Cerebellar cortex (tissue), 1 donor: ENCODE measurements around the gene SLC2A1.
"Not testable (repeated sequence)": the region's sequence is repeated elsewhere in the genome, so short reads cannot be mapped to it uniquely, and the experiment has no call there.

Experiments
- DNase-seq: peaks from one replicate; pipeline ENCODE4 v3.0.0-alpha.2; 2015; ENCODE audit warnings: low spot score

SLC2A1 gene

GRCh38 chr1:42929434-42930177 lies 29.1 kb downstream of the SLC2A1 start:
- no peak for DNase-seq

GRCh38 chr1:42928859-42929258 lies 29.8 kb downstream of the SLC2A1 start:
- no peak for DNase-seq

GRCh38 chr1:42927920-42928505 lies 30.7 kb downstream of the SLC2A1 start:
- DNase-seq = no peak

- no peak for DNase-seq
Measured at GRCh38 chr1:42927274-42927841, 31.3 kb downstream of the SLC2A1 start.

GRCh38 chr1:42926879-42927242 lies 31.8 kb downstream of the SLC2A1 start:
- DNase-seq = no peak

- DNase-seq = no peak
Measured at GRCh38 chr1:42926235-42926878, 32.3 kb downstream of the SLC2A1 start.

GRCh38 chr1:42924851-42925760 lies 33.6 kb downstream of the SLC2A1 start:
- DNase-seq = peak; percentile 53

- peak; percentile 97 for DNase-seq
Measured at GRCh38 chr1:42924082-42924850, 34.4 kb downstream of the SLC2A1 start.

GRCh38 chr1:42923367-42924081 lies 35.1 kb downstream of the SLC2A1 start:
- DNase-seq = no peak

- peak; percentile 93 for DNase-seq
Measured at GRCh38 chr1:42922687-42923366, 35.8 kb downstream of the SLC2A1 start.

GRCh38 chr1:42921769-42922168 lies 36.9 kb downstream of the SLC2A1 start:
- no peak for DNase-seq

- DNase-seq = not testable (repeated sequence)
Measured at GRCh38 chr1:42919651-42920050, 39.0 kb downstream of the SLC2A1 start.

- DNase-seq = no peak
Measured at GRCh38 chr1:42917241-42917495, 41.5 kb downstream of the SLC2A1 start.

- no peak for DNase-seq
Measured at GRCh38 chr1:42915456-42915855, 43.2 kb downstream of the SLC2A1 start.

GRCh38 chr1:42914092-42914627 lies 44.5 kb downstream of the SLC2A1 start:
- no peak for DNase-seq

GRCh38 chr1:42913426-42914091 lies 45.1 kb downstream of the SLC2A1 start:
- peak; percentile 74 for DNase-seq

- DNase-seq = no peak
Measured at GRCh38 chr1:42910985-42911384, 47.7 kb downstream of the SLC2A1 start.

- DNase-seq = no peak
Measured at GRCh38 chr1:42908046-42908445, 50.6 kb downstream of the SLC2A1 start.

GRCh38 chr1:42904434-42904833 lies 54.2 kb downstream of the SLC2A1 start:
- DNase-seq = no peak
